Stimulated activated CD8-positive, alpha-beta memory T cell treated with anti-CD3 and anti-CD28 coated beads, Interleukin-15, amount 100 ng/mL, for 4 hours (primary cell): ENCODE results near the gene SLC50A1.

Experiments
- DNase-seq, 2 donors: peaks; one replicate each; pipeline ENCODE4 v3.0.0-alpha.2; 2020; ENCODE audit warnings: low read depth in 2 of 2

The SLC50A1 gene, protein sequence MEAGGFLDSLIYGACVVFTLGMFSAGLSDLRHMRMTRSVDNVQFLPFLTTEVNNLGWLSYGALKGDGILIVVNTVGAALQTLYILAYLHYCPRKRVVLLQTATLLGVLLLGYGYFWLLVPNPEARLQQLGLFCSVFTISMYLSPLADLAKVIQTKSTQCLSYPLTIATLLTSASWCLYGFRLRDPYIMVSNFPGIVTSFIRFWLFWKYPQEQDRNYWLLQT

DNA sequence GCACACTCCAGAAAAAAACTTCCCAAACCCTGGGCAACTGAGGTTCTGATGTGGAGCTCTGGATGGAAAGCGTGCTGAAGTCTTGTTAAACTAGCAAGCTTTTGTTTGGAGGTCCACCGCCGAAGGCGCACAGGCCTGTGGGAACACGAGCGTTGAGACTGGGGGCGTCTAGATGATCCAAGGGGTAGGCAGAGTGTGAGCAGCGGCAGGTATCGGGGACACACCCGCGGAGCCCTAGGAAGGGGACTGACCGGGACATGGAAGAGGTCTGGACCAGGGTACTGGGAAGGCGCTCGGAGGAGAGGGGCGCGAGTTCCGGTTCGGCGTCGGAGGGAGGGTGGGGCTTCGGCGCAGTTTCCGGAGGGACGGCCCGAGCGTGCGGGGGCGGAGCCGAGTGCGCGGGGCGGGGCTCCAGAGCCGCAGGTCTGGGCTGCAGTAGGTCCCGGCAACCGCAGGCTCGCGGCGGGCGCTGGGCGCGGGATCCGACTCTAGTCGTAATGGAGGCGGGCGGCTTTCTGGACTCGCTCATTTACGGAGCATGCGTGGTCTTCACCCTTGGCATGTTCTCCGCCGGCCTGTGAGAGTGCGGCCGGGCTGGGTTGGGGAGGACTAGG is at the start of gene SLC50A1:
Gene SLC50A1 (plus strand): TSS at position 438 of the 614 bp plus-strand sequence. CDS start 60 bp downstream, at position 498.
- DNase-seq, result peak; percentile 79 to 82

DNA sequence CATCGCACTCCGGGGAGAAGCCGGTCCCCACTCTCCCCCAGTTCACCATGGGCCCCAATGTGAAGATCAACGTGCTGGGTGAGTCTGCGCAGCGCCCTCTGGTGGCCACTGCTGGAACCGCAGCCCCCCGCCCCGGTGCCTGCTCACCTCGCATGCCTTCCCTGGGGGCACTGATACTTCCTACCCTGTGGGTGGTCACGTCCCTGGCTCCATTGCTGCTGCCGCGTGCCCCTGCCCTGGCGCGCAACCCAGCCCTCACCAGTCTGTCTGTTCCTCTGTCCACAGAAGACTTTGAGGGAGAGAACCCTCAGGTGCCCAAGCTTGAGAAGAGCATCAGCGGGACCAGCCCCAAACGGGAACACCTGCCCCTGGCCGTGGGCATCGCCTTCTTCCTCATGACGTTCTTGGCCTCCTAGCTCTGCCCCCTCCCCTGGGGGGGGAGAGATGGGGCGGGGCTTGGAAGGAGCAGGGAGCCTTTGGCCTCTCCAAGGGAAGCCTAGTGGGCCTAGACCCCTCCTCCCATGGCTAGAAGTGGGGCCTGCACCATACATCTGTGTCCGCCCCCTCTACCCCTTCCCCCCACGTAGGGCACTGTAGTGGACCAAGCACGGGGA is 49.4 kb upstream of the SLC50A1 start:
- DNase-seq, result peak in 1 of 2 donors; percentile 52

DNA sequence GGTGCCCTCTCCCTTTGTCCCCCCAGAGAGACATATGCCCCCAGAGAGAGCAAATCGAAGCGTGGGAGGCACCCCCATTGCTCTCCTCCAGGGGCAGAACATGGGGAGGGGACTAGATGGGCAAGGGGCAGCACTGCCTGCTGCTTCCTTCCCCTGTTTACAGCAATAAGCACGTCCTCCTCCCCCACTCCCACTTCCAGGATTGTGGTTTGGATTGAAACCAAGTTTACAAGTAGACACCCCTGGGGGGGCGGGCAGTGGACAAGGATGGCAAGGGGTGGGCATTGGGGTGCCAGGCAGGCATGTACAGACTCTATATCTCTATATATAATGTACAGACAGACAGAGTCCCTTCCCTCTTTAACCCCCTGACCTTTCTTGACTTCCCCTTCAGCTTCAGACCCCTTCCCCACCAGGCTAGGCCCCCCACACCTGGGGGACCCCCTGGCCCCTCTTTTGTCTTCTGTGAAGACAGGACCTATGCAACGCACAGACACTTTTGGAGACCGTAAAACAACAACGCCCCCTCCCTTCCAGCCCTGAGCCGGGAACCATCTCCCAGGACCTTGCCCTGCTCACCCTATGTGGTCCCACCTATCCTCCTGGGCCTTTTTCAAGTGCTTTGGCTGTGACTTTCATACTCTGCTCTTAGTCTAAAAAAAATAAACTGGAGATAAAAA is 48.7 kb upstream of the SLC50A1 start:
- no peak for DNase-seq

DNA sequence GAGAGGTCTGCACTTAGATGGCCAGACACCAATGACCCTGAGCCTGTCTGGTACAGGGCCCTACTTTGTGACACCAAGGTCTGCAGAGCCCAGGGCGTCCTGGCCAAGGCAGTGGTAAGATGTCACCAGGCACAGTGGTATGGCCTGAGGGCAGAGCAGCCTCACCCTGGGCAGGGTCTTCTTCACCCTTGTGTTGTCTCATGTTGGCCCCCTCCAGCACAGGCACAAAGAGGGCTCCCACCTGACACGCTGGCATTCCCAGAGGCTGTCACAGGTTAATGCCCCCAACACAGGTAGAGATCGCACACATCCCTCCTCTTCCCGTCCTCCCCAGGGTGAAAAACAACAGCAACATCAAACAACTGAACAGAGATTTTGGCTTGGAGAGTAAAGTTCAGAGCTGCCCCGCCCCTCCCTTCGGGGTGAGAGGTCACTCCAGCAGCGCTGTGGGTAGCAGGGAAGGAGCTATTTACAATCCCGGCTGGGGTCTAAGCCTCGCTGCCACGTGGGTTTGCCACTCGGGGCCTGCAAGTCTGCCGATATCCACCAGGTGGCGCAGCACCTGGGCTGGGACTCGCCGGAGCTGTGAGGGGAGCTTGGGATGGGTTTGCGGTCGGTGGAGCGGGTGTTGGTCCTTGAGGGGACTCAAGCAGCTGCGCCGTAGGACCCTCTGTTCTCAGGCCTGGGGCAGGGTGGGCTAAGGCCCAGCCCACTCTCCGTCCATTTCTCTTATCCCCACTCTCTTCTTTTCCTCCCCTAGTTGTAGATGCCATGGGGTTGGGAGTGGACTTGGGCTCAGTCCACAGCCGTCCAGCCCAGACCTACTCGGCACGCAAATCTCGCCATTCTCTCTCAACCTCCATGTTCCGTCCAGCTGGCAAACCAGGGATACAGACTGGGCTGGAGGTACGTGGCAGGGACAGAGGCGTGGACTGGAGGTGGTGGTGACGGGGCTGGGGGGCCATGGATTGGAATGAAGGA is 44.3 kb upstream of the SLC50A1 start:
- DNase-seq, result peak; percentile 51 to 59

DNA sequence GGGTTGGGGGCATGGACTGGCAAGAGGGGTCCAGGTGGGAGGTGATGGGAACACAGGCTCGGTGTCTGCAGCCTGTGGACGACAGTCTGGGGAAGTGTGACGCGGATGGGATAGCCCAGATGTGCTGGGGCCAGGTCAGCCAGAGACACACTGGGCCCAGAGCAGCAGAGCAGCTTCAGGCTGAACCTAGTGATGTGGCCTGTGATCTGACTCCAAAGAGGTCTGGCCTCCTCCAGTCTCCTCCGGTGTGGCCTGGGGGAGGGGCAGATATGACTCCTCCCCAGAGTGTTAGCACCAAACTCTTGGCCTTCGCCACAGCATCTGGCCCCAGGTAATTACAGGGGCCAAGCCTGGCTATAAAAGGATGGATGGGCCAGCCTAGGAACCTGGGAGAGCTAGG is 43.5 kb upstream of the SLC50A1 start:
- DNase-seq, result no peak

DNA sequence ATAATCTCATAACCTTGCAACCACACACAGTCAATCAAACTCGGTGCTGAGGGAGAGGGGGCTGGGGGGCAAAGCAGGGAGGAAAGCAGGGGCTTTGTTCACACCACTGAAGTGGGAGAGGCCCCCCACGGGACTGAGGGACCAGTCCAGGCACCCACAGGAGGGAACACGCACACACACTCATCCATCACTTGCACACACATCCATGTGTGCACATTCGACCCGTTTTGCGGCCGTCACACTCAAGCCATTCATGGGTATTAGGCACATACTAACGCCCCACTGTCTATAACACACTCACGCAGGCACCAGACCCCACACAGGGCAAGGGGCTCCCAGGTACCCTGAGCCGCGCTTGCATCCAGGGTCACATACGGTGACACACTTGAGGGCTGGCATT is 43.0 kb upstream of the SLC50A1 start:
- no peak for DNase-seq

DNA sequence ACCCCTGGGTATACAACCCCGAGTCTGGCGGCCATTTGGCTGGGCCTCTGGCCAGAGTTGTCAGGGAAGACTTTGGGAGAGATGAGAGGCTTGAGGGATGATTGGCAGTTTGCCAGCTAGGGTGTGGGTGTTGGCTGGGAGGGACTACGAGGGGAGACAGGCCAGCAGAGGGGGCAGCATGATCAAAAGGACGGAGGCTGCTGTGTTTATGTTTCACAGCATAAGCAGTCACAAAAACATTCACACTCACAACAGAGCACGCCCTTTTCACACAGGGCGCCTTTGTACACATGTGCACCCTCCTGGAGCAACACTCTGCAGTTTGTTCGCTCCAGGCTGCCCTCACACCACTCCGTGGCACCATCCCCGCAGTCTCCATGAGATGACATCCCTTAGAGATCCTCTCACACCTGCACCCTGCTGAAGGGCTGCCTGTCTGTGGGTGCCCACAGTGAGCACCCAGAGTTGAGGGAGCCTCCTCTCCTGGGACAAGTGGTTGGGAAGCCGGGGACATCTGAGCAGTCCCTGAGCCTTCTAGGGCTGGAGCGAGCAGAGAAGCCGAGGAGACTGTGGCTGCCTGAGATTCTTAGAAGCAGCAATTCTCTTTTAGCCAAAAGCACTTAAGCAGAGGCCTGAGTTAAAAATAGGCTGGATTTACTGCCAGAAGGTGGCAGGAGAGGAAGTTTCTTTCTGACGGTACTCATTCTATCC is 41.6 kb upstream of the SLC50A1 start:
- no peak for DNase-seq

DNA sequence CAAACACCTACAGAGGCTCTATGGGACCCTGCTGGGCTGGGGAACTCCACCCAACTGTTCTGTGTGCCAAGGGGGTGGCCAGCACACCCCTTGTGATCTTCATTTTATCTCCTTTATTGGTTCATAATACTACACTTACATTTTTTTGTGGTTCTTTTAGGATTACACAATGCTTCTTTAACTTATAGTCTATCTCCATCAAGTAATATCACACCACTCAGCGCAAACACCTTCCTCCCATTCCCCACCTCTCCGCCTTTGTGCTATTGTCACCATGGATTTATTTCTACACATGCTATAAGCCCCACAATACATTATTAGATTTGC is 41.1 kb upstream of the SLC50A1 start:
- no peak for DNase-seq

DNA sequence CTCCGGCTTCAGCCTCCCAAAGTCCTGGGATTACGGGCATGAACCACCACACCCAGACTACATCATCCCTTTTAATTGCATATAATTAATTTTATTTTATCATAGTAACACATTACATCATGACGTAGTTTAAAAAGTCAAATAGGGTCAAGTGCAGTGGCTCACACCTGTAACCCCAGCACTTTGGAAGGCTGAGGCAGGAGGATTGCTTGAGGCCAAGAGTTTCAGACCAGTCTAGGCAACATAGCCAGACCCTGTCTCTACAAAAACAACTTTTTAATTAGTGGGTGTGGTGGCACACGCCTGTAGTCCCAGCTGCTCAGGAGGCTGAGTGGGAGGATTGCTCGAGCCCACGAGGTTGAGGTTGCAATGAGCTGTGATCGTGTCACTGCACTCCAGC is 36.3 kb upstream of the SLC50A1 start:
- no peak for DNase-seq

DNA sequence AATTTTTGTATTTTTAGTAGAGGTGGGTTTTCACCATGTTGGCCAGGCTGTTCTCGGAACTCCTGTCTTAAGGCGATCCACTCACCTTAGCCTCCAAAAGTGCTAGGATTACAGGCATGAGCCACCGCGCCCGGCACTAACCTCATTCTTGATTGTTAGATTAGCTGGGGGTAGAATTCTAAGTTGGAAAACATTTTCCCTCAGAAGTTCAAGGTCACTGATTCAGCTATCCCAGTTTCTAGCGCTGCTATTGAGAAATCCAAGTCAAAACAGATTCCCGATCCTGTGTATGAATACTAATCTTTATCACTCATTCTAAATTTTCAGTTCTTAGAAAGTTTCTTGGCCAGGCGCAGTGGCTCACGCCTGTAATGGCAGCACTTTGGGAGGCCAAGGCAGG is 32.3 kb upstream of the SLC50A1 start:
- DNase-seq, result no peak

DNA sequence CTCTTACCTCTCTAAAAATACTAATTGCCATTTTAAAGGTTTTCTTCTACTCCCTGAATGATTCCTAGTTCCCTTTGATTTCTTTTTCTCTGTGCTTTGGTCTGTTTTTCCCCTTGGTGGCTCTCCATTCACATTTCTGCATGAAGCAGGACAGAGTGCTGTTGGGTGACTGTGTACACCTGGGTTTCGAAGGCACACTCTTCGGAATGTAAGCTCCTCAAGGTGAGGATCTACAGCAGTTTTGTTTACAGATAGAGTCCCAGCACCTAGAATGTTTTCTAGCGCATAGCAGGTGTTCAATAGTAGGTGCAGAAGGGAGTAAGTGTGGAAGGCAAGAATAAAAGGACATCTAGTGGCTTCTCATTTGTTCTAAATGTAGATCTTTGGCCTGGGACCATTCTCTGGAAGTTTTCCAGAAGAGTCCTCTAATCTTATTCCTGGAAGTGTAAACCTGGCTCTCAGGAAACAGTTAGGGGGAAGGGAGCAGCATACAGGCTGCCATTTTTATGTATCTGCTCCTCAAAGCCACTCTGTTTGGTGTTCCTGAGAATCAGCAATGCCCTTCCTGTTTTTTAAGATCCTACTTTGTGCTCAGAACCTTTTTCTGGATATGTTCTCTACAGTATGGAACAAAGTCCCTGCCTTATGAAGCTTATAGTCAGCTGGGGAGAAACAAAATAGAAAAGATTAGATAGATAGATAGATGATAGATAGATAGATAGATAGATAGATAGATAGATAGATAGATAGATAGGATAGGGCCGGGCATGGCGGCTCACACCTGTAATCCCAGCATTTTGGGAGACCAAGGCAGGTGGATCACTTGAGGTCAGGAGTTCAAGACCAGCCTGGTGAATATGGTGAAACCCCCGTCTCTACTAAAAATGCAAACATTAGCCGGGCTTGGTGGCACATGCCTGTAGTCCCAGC is 30.8 kb upstream of the SLC50A1 start:
- no peak for DNase-seq

DNA sequence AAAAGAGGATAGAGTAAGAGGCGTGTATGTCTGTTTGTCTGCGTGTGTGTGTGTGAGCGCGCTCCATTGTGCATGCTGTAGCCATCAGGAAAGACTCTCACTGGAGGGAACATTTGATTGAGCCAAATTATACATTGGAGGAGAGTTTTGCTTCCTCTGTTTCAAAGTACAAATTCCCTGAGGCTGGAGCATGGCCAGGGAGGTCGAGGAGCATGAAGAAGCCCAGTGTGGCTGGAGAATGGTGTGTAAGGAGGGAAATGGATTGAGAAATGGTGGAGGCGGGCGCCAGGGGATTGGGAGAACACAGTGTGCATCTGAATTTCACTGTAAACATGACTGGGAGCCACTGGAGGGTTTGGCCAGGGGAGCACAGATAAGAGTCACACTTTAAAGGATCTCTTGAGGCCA is 30.0 kb upstream of the SLC50A1 start:
- DNase-seq, result no peak

DNA sequence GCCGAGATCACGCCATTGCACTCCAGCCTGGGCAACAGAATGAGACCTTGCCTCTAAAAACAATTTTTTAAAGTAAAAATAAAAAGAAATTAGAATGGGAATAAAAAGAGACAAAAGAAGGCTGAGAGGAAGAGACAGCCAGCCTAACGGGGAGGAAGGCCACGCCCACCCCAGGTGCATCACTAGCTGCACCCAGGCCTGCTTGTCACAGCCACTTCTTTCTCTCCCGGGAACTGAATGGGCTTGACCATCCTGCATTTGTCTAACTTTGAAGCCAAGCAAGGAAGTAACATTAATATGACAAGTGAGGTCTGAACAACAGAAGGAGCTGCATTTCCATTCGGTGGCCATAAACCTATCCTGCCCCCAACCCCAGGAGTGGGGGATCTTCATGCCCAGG is 28.8 kb upstream of the SLC50A1 start:
- no peak for DNase-seq

DNA sequence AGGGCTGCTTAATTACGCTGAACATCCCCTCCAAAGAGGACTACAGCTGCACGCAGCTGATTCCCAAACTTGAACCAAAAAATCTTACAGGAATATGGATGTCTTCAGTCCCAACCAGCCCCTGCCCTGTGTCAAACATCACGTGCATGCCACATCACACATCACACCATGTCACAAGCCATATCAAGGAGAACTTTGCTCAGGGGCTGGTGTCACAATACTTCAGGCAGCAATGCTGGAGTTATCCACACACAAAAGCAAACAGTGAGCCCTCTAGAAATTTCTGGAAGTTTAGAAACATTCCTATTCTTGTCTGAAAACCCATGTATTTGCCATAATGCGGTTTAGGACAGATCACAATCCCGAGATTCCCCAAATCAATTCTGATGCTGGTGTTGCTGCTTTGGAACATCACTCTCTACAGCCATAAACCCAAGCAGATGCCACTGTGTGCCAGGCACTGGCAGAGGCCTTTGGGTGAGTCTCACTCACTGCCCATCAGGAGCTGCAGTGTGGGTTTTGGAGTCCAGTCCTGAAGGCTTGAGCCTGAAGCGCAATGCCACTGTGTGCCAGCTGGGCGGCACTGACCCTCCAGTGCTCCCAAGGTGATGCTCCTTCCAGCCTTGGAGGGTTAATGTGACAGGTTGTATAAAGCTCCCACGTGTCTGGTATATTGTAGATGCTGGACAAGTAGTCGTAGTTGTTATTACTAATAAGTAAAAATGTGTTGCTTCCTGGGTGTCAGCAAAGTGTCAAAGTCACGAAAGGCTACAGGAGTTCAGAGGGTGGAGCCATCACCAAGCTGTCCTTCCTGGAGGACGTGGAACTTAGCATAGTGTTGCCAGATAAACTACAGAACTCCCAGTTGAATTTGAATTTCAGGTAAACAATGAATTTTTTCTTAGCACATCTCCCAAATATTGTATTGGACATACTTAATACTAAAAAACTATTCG is 28.1 kb upstream of the SLC50A1 start:
- no peak for DNase-seq

DNA sequence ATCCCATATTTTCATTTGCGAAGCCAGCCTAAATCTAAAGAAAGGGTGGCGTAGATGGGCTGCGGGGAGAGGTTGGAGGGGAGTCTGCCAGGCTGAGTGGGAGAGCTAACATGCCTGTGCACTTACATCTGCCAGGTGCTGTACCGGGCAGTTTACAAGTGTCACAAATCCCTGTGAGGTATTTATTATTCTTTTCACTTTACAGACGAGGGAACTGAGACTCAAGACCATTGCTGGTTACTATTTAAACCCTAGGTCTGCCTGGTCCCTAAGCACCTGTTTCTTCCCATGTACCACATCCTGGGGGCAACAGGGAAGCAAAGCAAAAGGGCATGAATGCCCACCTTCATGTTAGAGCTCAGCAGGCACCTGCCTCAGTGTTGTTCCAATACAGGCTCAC is 27.4 kb upstream of the SLC50A1 start:
- no peak for DNase-seq

DNA sequence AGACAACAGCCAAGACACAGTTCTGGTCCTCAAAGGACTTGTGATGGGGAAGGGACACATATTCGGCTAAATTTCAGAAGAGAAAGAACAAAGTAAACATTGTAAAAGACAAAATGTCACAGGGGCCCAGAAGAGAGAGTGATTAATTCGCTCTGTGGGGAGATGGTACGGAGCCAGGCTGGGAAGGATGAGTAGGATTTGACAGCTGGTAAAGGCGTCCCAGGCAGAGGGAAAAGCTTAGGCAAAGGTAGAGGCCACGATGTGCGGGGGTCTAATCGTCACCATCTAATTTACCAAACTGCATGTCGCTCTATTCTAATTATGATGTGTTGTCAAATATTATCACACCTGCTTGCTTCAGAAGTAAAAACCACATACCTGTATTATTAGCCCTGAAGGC is 25.3 kb upstream of the SLC50A1 start:
- DNase-seq, result no peak

DNA sequence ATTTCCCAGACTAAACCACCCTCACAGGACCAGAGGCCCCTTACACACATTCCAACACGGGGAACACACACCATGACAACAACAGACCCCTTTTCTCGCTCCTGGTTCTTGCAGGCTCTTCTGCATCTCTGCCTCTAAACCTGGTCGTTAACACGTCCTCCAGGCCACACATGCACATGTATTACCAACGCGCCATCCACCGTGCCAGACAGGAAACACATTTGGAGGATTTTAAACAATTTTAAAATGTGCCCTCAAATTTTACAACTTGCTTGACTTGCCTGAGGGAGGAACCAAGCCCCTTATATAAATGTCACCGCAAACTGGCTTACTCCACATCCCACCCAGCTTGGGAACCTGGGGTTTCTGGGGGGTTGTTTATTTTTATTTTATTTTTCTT is 24.8 kb upstream of the SLC50A1 start:
- no peak for DNase-seq

DNA sequence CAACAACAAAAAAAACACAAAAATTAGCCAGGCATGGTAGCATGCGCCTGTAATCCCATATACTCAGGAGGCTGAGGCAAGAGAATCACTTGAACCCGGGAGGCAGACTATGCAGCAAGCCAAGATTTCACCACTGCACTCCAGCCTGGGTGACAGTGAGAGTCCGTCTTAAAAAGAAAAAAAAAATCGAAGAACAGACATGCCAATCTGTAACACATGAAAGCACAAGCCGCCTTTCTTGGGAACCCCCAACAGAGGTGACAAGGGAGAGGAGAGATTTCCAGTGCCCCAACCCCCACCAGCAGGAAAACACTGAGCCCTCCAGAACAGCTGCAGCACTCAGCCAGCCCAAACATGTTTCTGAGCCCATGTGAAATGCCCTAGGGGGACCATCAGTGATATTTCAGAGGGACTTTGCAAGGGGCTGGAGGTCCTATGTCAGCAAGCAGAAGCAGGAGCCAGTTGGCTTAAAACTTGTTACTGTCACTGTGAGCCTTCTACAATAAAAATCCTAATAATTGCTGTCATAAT is 22.1 kb upstream of the SLC50A1 start:
- no peak for DNase-seq
